Mesenchymal stem cell (in vitro differentiated cells and primary cell): ENCODE data around the gene TADA3.

ENCODE experiments used
- DNase-seq: peaks from one replicate; pipeline ENCODE4 v3.0.0-alpha.2; 2013
- H2AFZ ChIP-seq: one replicate; pipeline ENCODE4 v1.6.1; 2013; ENCODE audit warnings: low read depth, mild to moderate bottlenecking, control low read depth, inconsistent platforms, low read length, moderate library complexity
- H2AK5ac ChIP-seq: 2 replicates; pipeline ENCODE4 v1.6.1; 2013; ENCODE audit warnings: low read length, moderate library complexity, mild to moderate bottlenecking, inconsistent platforms; ENCODE audit not compliant: severe bottlenecking
- H2BK120ac ChIP-seq: one replicate; pipeline ENCODE4 v1.6.1; 2013; ENCODE audit warnings: low read depth, mild to moderate bottlenecking, inconsistent platforms, low read length, moderate library complexity
- H2BK12ac ChIP-seq, 2 experiments: one replicate each; pipeline ENCODE4 v1.6.1; 2013; ENCODE audit warnings: inconsistent platforms in 2 of 2, low read length in 2 of 2, mild to moderate bottlenecking in 2 of 2, moderate library complexity in 2 of 2, control low read depth in 1 of 2
- H2BK15ac ChIP-seq: one replicate; pipeline ENCODE4 v1.6.1; 2013; ENCODE audit warnings: mild to moderate bottlenecking, low read depth, inconsistent platforms; ENCODE audit not compliant: poor library complexity, severe bottlenecking
- H2BK5ac ChIP-seq: 2 replicates; pipeline ENCODE4 v1.6.1; 2013; ENCODE audit warnings: low read depth, mild to moderate bottlenecking, low read length, control low read depth, inconsistent platforms; ENCODE audit not compliant: poor library complexity, severe bottlenecking
- H3K14ac ChIP-seq, 2 experiments: one replicate each; pipeline ENCODE4 v1.6.1; 2013; ENCODE audit warnings: inconsistent platforms in 2 of 2, low read length in 2 of 2, control low read depth in 1 of 2, mild to moderate bottlenecking in 1 of 2, moderate library complexity in 1 of 2
- H3K18ac ChIP-seq, 2 experiments: one replicate each; pipeline ENCODE4 v1.6.1; 2013; ENCODE audit warnings: inconsistent platforms in 2 of 2, low read length in 2 of 2, control low read depth in 1 of 2, low read depth in 1 of 2, mild to moderate bottlenecking in 1 of 2
- H3K23ac ChIP-seq, 2 experiments: one replicate each; pipeline ENCODE4 v1.6.1; 2013; ENCODE audit warnings: inconsistent platforms in 2 of 2, low read length in 2 of 2, mild to moderate bottlenecking in 2 of 2, moderate library complexity in 2 of 2, control low read depth in 1 of 2
- H3K27ac ChIP-seq: 2 replicates; pipeline ENCODE4 v1.5.1; 2013; ENCODE audit warnings: mild to moderate bottlenecking, moderate library complexity, low read length, control low read depth, inconsistent platforms; ENCODE audit not compliant: poor library complexity, severe bottlenecking
- H3K27me3 ChIP-seq, 2 experiments: 2 replicates each; pipeline versions ENCODE4 v1.6.1 to v1.7.0; 2013; ENCODE audit warnings: low read length in 2 of 2, mild to moderate bottlenecking in 2 of 2, moderate library complexity in 2 of 2, control low read depth in 1 of 2, inconsistent platforms in 1 of 2; ENCODE audit not compliant: control insufficient read depth in 1 of 2, insufficient read depth in 1 of 2
- H3K36me3 ChIP-seq, 2 experiments: 2 replicates each; pipeline versions ENCODE4 v1.6.1 to v1.7.0; 2013; ENCODE audit warnings: low read length in 2 of 2, control low read depth in 1 of 2, inconsistent platforms in 1 of 2, low read depth in 1 of 2, mild to moderate bottlenecking in 1 of 2; ENCODE audit not compliant: insufficient read depth in 2 of 2, control insufficient read depth in 1 of 2
- H3K4ac ChIP-seq, 2 experiments: one replicate each; pipeline ENCODE4 v1.6.1; 2013; ENCODE audit warnings: inconsistent platforms in 2 of 2, low read length in 2 of 2, mild to moderate bottlenecking in 2 of 2, moderate library complexity in 2 of 2, control low read depth in 1 of 2, low read depth in 1 of 2
- H3K4me1 ChIP-seq: 2 replicates; pipeline ENCODE4 v1.6.1; 2013; ENCODE audit warnings: low read depth, low read length, control low read depth; ENCODE audit not compliant: control insufficient read depth, insufficient read depth
- H3K4me2 ChIP-seq: 2 replicates; pipeline ENCODE4 v1.6.1; 2013; ENCODE audit warnings: low read length, mild to moderate bottlenecking, inconsistent platforms; ENCODE audit not compliant: poor library complexity, severe bottlenecking
- H3K4me3 ChIP-seq, 2 experiments: 2 replicates each; pipeline versions ENCODE4 v1.5.1 to v1.7.0; 2013; ENCODE audit warnings: low read length in 2 of 2, mild to moderate bottlenecking in 2 of 2, control low read depth in 1 of 2, low read depth in 1 of 2; ENCODE audit not compliant: insufficient read depth in 1 of 2
- H3K79me1 ChIP-seq: replicated peaks from 2 replicates; pipeline ENCODE4 v1.6.1; 2013; ENCODE audit warnings: mild to moderate bottlenecking, control low read depth, low read length, inconsistent platforms; ENCODE audit not compliant: poor library complexity, severe bottlenecking
- H3K9ac ChIP-seq: 2 replicates; pipeline ENCODE4 v1.7.0; 2013; ENCODE audit warnings: mild to moderate bottlenecking, low read length, moderate library complexity
- H3K9me3 ChIP-seq: 2 replicates; pipeline ENCODE4 v1.7.0; 2013; ENCODE audit warnings: mild to moderate bottlenecking, low read length; ENCODE audit not compliant: control insufficient read depth
- H4K8ac ChIP-seq: one replicate; pipeline ENCODE4 v1.6.1; 2013; ENCODE audit warnings: inconsistent platforms, mild to moderate bottlenecking, low read length, moderate library complexity
- H4K91ac ChIP-seq: one replicate; pipeline ENCODE4 v1.6.1; 2013; ENCODE audit warnings: mild to moderate bottlenecking, low read length, inconsistent platforms
- WGBS: methylation state at CpG from one replicate; pipeline ENCODE4 v1.1.7; 2013; ENCODE audit warnings: mixed read lengths; 5-methylcytosine and 5-hydroxymethylcytosine counted together

Gene TADA3

GRCh38 chr3:9810846-9811245 is 18.6 kb upstream of the TADA3 start:
- peak overlapping the region in 1 of 2 experiments; percentile 37 for H2BK12ac ChIP-seq
- 89% methylated on average over 10 of the region's 10 CpGs for WGBS

GRCh38 chr3:9810433-9810770 is 18.1 kb upstream of the TADA3 start:
- peaks cover 12% of the 10 kb centered on the region for H3K79me1 ChIP-seq
- WGBS, result 20% methylated on average over 18 of the region's 18 CpGs
- H3K14ac ChIP-seq, result peak overlapping the region in 1 of 2 experiments; percentile 79
- H2BK12ac ChIP-seq, result peak overlapping the region in 1 of 2 experiments; percentile 26
- peak overlapping the region; percentile 63 to 91 for H3K4me3 ChIP-seq
- no peak overlapping the region for H3K27ac ChIP-seq
- H3K18ac ChIP-seq, result peak overlapping the region; percentile 34 to 71
- DNase-seq, result no peak
- peaks cover 19% of the 10 kb centered on the region for H3K4me1 ChIP-seq
- peak overlapping the region; percentile 95 for H3K9ac ChIP-seq
- no peak overlapping the region for H2BK5ac ChIP-seq
- H2AFZ ChIP-seq, result peak overlapping the region; percentile 43
- no peaks in the 10 kb centered on the region for H3K27me3 ChIP-seq
- no peak overlapping the region for H3K23ac ChIP-seq
- peak overlapping the region; percentile 48 to 71 for H3K4ac ChIP-seq
- H2BK15ac ChIP-seq, result no peak overlapping the region
- H2AK5ac ChIP-seq, result peak overlapping the region; percentile 7
- H2BK120ac ChIP-seq, result peak overlapping the region; percentile 35
- H3K9me3 ChIP-seq, result no peaks in the 10 kb centered on the region
- H3K4me2 ChIP-seq, result peak overlapping the region; percentile 72
- H4K91ac ChIP-seq, result no peak overlapping the region
- H4K8ac ChIP-seq, result peak overlapping the region; percentile 96
- peaks cover 40 to 44% of the 10 kb centered on the region in 2 experiments for H3K36me3 ChIP-seq

More at GRCh38 chr3:9810846-9811245, 18.6 kb upstream of the TADA3 start:
- Histone ChIP-seq H3K9me3 (no peaks in the 10 kb centered on the region), H3K79me1 (peaks cover 10% of the 10 kb centered on the region), H3K4me1 (peaks cover 23% of the 10 kb centered on the region), H2BK5ac (no peak overlapping the region), H4K8ac (peak overlapping the region; percentile 81), H3K4me3 (peak overlapping the region in 1 of 2 experiments; percentile 91), H3K23ac (peak overlapping the region in 1 of 2 experiments; percentile 94), H3K4me2 (peak overlapping the region; percentile 72), H4K91ac (no peak overlapping the region), H2AK5ac (peak overlapping the region; percentile 12), H3K4ac (peak overlapping the region in 1 of 2 experiments; percentile 71), H2BK15ac (peak overlapping the region; percentile 12), H3K36me3 (peaks cover 40 to 44% of the 10 kb centered on the region in 2 experiments), H2BK120ac (no peak overlapping the region), H3K27ac (no peak overlapping the region), H3K14ac (peak overlapping the region in 1 of 2 experiments; percentile 26), H3K27me3 (no peaks in the 10 kb centered on the region), H3K9ac (peak overlapping the region; percentile 95), H3K18ac (peak overlapping the region in 1 of 2 experiments; percentile 29), H2AFZ (no peak overlapping the region)
- no peak for DNase-seq

- Histone ChIP-seq H4K91ac (peak within 1 kb of the TSS; percentile 48), H3K18ac (peak within 1 kb of the TSS; percentile 49 to 71), H2BK120ac (peak within 1 kb of the TSS; percentile 80), H3K79me1 (peaks cover 14% of the 10 kb centered on the region), H2BK5ac (peak within 1 kb of the TSS; percentile 8), H3K27me3 (no peaks in the 10 kb centered on the region), H3K27ac (peak within 1 kb of the TSS; percentile 51), H3K36me3 (peaks cover 44 to 45% of the 10 kb centered on the region in 2 experiments), H2BK15ac (peak within 1 kb of the TSS; percentile 56), H3K4me2 (peak within 1 kb of the TSS; percentile 72), H3K9me3 (no peaks in the 10 kb centered on the region), H3K14ac (peak within 1 kb of the TSS in 1 of 2 experiments; percentile 79), H3K4me3 (peak within 1 kb of the TSS; percentile 63 to 91), H4K8ac (peak within 1 kb of the TSS; percentile 96), H3K23ac (peak within 1 kb of the TSS in 1 of 2 experiments; percentile 94), H3K9ac (peak within 1 kb of the TSS; percentile 95), H3K4me1 (peaks cover 17% of the 10 kb centered on the region), H2BK12ac (peak within 1 kb of the TSS in 1 of 2 experiments; percentile 37), H2AFZ (peak within 1 kb of the TSS; percentile 43), H2AK5ac (peak within 1 kb of the TSS; percentile 12), H3K4ac (peak within 1 kb of the TSS; percentile 71 to 83)
- 2% methylated on average over 56 of the region's 76 CpGs for WGBS
- DNase-seq, result peak; percentile 66
Measured at GRCh38 chr3:9809615-9810432, 17.6 kb upstream of the TADA3 start, which contains the start of gene TTLL3. TTLL3 (plus strand) TSS chr3:9810262; CDS start chr3:9810662, 400 bp downstream.

- Histone ChIP-seq H3K4me3 (peak overlapping the region in 1 of 2 experiments; percentile 91), H3K79me1 (peaks cover 16% of the 10 kb centered on the region), H3K36me3 (peaks cover 47 to 51% of the 10 kb centered on the region in 2 experiments), H2BK120ac (no peak overlapping the region), H3K23ac (no peak overlapping the region), H3K4ac (peak overlapping the region in 1 of 2 experiments; percentile 68), H3K27me3 (no peaks in the 10 kb centered on the region), H2AK5ac (no peak overlapping the region), H3K18ac (peak overlapping the region in 1 of 2 experiments; percentile 49), H3K14ac (no peak overlapping the region), H4K91ac (no peak overlapping the region), H3K9ac (peak overlapping the region; percentile 95), H3K27ac (peak overlapping the region; percentile 51), H3K4me1 (peaks cover 17% of the 10 kb centered on the region), H2BK15ac (peak overlapping the region; percentile 56), H3K4me2 (peak overlapping the region; percentile 72), H2BK12ac (no peak overlapping the region), H3K9me3 (no peaks in the 10 kb centered on the region), H2BK5ac (no peak overlapping the region), H2AFZ (no peak overlapping the region), H4K8ac (peak overlapping the region; percentile 80)
- WGBS, result 78% methylated on average over 4 of the region's 4 CpGs
- no peak for DNase-seq
Measured at GRCh38 chr3:9809239-9809614, 17.0 kb upstream of the TADA3 start.
